HG03097 (cell line): Measurements from ENCODE around the gene ISYNA1.
A peak's percentile ranks its signal among the peaks of the same experiment; 100 is the strongest.

Source experiments
- ATAC-seq: cut with Tn5 transposase; IDR thresholded peaks from one replicate; pipeline ENCODE4 v1.9.1; 2021; ENCODE audit not compliant: unreplicated experiment, low FRiP score

Gene ISYNA1

GRCh38 chr19:18437491-18438330 lies at the start of gene ISYNA1:
ISYNA1 (minus strand) TSS chr19:18438133; CDS start chr19:18437979, 154 bp downstream.
- no peak for ATAC-seq

GRCh38 chr19:18486746-18487145 lies 48.8 kb upstream of the ISYNA1 start:
- no peak for ATAC-seq

- ATAC-seq = no peak
Observed at GRCh38 chr19:18484992-18485391, 47.1 kb upstream of the ISYNA1 start.

- no peak for ATAC-seq
Observed at GRCh38 chr19:18483119-18483890, 45.4 kb upstream of the ISYNA1 start.

- ATAC-seq = no peak
Observed at GRCh38 chr19:18481505-18482222, 43.7 kb upstream of the ISYNA1 start.

- no peak for ATAC-seq
Observed at GRCh38 chr19:18480006-18480691, 42.2 kb upstream of the ISYNA1 start.

GRCh38 chr19:18478545-18479311 lies 40.8 kb upstream of the ISYNA1 start:
- ATAC-seq = peak; percentile 45

GRCh38 chr19:18477974-18478373 lies 40.0 kb upstream of the ISYNA1 start:
- ATAC-seq = no peak

- no peak for ATAC-seq
Observed at GRCh38 chr19:18477042-18477779, 39.3 kb upstream of the ISYNA1 start.

- no peak for ATAC-seq
Observed at GRCh38 chr19:18476507-18477041, 38.6 kb upstream of the ISYNA1 start.

GRCh38 chr19:18475762-18476331 lies 37.9 kb upstream of the ISYNA1 start:
- no peak for ATAC-seq

- no peak for ATAC-seq
Observed at GRCh38 chr19:18475004-18475453, 37.1 kb upstream of the ISYNA1 start.

- ATAC-seq = no peak
Observed at GRCh38 chr19:18474366-18474887, 36.5 kb upstream of the ISYNA1 start.

- ATAC-seq = no peak
Observed at GRCh38 chr19:18473706-18474087, 35.8 kb upstream of the ISYNA1 start.

GRCh38 chr19:18473003-18473705 lies 35.2 kb upstream of the ISYNA1 start:
- ATAC-seq = no peak

- ATAC-seq = no peak
Observed at GRCh38 chr19:18470787-18471186, 32.9 kb upstream of the ISYNA1 start.

GRCh38 chr19:18469069-18469846 lies 31.3 kb upstream of the ISYNA1 start:
- no peak for ATAC-seq
